T-helper 2 cell treated with Interferon-gamma antibody and Interleukin-4, amounts not matched to agents 5 μg/mL and 100 μg/mL, for 36 hours (primary cell): ENCODE measurements around the gene DVL2.

Experiments
- DNase-seq: peaks from one replicate; pipeline ENCODE4 v3.0.0; 2021; ENCODE audit warnings: low spot score
- H3K27ac Mint-ChIP-seq: one replicate; pipeline ENCODE4 v1.8.0; 2021; ENCODE audit warnings: mild to moderate bottlenecking, mixed read lengths
- H3K27me3 Mint-ChIP-seq: one replicate; pipeline ENCODE4 v1.8.0; 2021; ENCODE audit warnings: low read depth, mixed read lengths
- H3K36me3 Mint-ChIP-seq: one replicate; pipeline ENCODE4 v1.8.0; 2021; ENCODE audit warnings: low read depth, mixed read lengths
- H3K4me1 Mint-ChIP-seq: one replicate; pipeline ENCODE4 v1.8.0; 2021; ENCODE audit warnings: low read depth, mixed read lengths
- H3K4me3 Mint-ChIP-seq: one replicate; pipeline ENCODE4 v1.8.0; 2022; ENCODE audit warnings: mild to moderate bottlenecking, moderate library complexity, mixed read lengths
- H3K9me3 Mint-ChIP-seq: one replicate; pipeline ENCODE4 v1.8.0; 2021; ENCODE audit warnings: mixed read lengths

The DVL2 gene

DNA sequence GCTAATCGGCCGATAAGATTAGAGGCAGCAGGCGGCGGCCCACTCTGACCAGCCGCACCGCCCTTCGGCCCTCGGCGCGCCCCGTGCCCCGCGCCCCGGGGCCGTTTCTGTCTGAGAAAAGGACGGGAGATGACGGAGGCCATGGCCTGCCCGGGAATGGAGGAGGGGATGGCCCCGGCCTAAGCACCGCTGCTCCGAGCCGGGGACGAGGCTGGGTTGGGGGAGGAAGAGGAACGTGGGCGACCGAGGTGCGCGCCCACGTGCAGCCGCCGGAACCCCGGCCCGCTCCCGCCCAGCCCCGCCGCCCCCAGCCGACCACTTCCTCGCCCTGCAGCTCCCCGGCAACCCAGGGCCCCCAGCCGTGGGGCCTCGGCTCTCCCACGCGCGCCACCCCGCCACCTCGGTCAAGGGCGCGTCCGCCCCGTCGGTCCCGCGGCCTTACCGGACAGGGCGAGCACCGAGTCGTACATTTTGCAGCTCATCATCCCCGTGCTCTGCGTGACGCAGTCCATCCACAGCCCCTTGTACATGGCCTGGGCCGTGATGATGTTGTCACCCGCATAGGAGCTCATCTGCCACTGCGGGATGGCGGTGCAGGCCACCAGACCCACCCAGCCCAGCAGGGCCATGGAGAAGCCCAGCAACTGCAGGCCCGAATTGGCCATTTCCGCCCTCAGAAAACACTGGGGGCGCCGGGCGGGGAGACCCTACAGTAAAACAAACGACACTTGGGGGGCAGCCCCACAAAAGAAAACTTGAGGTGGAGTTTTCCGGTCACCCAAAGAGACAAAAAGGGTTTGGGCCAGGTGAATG is 27.3 kb upstream of the DVL2 start:
- peak overlapping the region; percentile 45 for H3K4me3 Mint-ChIP-seq
- H3K36me3 Mint-ChIP-seq = peaks cover 16% of the 10 kb centered on the region
- H3K9me3 Mint-ChIP-seq = no peaks in the 10 kb centered on the region
- H3K27ac Mint-ChIP-seq = no peak overlapping the region
- DNase-seq = no peak
- peaks cover 18% of the 10 kb centered on the region for H3K4me1 Mint-ChIP-seq
- peaks cover 27% of the 10 kb centered on the region for H3K27me3 Mint-ChIP-seq

DNA sequence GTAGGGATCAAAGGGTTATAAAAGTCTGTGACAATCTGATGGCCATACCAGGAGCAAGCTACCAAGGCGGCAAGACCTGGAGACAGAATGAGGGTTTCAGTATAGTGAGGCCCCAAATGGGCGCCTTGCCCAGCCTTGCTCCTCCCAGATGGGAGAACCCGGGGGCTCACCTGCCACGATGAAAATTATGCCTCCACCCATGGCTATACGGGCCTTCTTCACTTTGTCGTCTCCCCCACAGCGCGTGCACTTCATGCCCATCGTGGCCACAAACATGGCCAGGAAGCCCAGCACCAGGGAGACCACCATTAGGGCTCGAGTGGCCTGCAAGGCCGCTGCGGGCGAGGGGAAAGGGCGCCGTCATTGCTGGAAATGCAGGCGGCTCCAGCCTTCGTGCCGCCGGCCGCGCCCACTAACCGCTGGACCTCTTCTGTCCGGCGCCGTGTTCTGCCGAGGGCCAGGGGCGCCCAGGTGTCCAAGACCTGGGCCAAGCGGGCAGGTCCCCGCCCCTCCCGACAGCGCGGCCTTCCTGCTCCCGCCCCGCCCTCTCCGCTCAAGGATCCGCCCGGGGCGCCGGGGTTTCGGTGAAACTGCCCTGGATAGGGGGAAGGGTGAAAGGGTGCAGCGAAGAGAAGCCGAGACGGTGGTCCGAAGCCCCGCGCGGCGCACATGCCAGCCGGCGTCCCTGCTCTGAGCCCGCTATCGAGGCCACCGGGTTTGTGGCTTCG is 26.5 kb upstream of the DVL2 start:
- peaks cover 22% of the 10 kb centered on the region for H3K36me3 Mint-ChIP-seq
- H3K27me3 Mint-ChIP-seq = peaks cover 25% of the 10 kb centered on the region
- H3K4me3 Mint-ChIP-seq = peak overlapping the region; percentile 38
- peaks cover 18% of the 10 kb centered on the region for H3K4me1 Mint-ChIP-seq
- no peak for DNase-seq
- no peak overlapping the region for H3K27ac Mint-ChIP-seq
- no peaks in the 10 kb centered on the region for H3K9me3 Mint-ChIP-seq

GRCh38 chr17:7260151-7260550 is 25.8 kb upstream of the DVL2 start:
- Mint-ChIP-seq H3K27ac (no peak overlapping the region), H3K4me1 (peaks cover 18% of the 10 kb centered on the region), H3K27me3 (peaks cover 25% of the 10 kb centered on the region), H3K4me3 (no peak overlapping the region), H3K36me3 (peaks cover 22% of the 10 kb centered on the region), H3K9me3 (no peaks in the 10 kb centered on the region)
- no peak for DNase-seq

DNA sequence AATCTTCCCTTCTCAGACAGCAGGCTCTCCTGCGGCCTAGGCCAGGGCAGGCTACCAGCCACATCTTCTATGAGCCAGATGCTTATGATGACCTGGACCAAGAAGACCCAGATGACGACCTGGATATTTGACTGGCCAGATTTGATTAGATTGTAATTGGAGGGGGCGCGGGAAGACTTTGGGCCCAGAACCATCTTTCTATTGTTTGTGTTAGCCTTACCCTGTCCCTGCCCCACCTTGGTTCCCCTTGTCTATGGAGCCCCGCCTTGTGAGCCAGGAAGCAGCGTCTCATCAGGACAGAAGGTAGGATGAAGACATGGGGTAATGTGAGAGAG is 25.2 kb upstream of the DVL2 start:
- peaks cover 25% of the 10 kb centered on the region for H3K27me3 Mint-ChIP-seq
- peaks cover 20% of the 10 kb centered on the region for H3K4me1 Mint-ChIP-seq
- peaks cover 27% of the 10 kb centered on the region for H3K36me3 Mint-ChIP-seq
- DNase-seq = no peak
- H3K4me3 Mint-ChIP-seq = no peak overlapping the region
- no peaks in the 10 kb centered on the region for H3K9me3 Mint-ChIP-seq
- H3K27ac Mint-ChIP-seq = no peak overlapping the region

DNA sequence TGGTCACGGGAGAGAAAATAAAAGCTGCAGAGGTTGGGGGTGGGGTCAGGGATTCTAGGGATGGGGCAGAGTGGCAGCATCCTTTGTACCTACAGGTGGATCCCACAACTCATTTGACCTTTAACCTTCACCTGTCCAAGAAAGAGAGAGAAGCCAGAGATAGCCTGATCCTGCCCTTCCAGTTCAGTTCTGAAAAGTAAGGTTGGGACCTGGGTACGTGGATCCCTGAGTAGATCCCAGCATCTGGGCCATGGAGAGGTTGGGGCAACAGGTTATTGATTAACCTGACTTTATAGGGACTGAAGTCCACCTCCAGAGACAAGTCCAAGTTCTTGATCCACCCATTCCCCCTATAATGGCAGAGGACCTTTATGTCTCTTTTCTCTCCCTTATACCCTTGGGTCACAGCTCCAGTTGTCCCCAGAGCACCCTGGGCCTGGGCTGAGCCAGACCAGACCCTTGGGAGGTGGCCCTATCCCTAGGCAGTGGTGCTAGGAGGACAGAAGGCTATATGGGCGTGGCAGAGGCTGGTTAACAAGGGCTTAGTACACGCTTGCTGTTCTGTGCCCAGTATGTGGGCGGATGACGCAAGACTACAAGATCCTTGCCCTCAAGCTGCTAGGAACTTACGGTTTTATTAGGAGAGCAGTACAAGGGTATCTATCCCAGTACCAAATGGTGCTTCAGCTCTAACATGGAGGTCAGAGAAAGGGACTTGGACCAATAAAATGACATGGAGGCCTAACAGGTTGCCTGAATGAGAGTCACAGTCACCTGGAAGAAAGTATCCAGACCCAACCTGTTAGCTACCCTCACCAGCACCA is 24.6 kb upstream of the DVL2 start:
- Mint-ChIP-seq H3K4me3 (no peak overlapping the region), H3K27ac (peak overlapping the region; percentile 15), H3K27me3 (peaks cover 20% of the 10 kb centered on the region), H3K9me3 (no peaks in the 10 kb centered on the region), H3K36me3 (peaks cover 29% of the 10 kb centered on the region), H3K4me1 (peaks cover 20% of the 10 kb centered on the region)
- no peak for DNase-seq

GRCh38 chr17:7256766-7257456 is 22.6 kb upstream of the DVL2 start:
- no peak overlapping the region for H3K27ac Mint-ChIP-seq
- no peak for DNase-seq
- peaks cover 14% of the 10 kb centered on the region for H3K4me1 Mint-ChIP-seq
- peaks cover 3% of the 10 kb centered on the region for H3K27me3 Mint-ChIP-seq
- no peaks in the 10 kb centered on the region for H3K9me3 Mint-ChIP-seq
- no peak overlapping the region for H3K4me3 Mint-ChIP-seq
- H3K36me3 Mint-ChIP-seq = peaks cover 40% of the 10 kb centered on the region

- no peak for DNase-seq
- Mint-ChIP-seq H3K4me1 (peaks cover 20% of the 10 kb centered on the region), H3K36me3 (peaks cover 45% of the 10 kb centered on the region), H3K27ac (no peak overlapping the region), H3K4me3 (peak overlapping the region; percentile 41), H3K9me3 (no peaks in the 10 kb centered on the region), H3K27me3 (no peaks in the 10 kb centered on the region)
Measured at GRCh38 chr17:7254511-7254910, 20.2 kb upstream of the DVL2 start.

DNA sequence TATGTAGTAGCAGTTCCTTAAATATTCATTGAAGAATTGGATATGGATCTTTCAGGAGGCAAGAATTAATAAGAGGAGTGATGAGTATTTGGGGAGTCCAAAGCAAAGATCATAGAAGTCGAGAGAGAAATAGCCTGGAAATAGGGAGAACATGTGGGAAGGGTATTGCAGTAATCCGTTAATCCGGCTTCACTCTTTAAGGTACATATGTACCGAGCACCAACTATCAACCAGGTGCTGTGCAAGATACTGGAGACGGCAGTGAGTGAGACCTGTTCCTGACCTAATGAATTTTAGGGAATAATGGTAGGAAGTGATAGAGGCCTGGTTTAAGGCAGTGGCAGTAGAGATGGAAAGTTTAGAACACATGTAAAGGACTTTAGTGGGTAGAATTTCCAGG is 18.8 kb upstream of the DVL2 start:
- Mint-ChIP-seq H3K36me3 (peaks cover 40% of the 10 kb centered on the region), H3K4me3 (peak overlapping the region; percentile 99), H3K9me3 (no peaks in the 10 kb centered on the region), H3K27me3 (no peaks in the 10 kb centered on the region), H3K27ac (peak overlapping the region; percentile 100), H3K4me1 (peaks cover 28% of the 10 kb centered on the region)
- no peak for DNase-seq

- Mint-ChIP-seq H3K36me3 (peaks cover 40% of the 10 kb centered on the region), H3K27ac (peak within 1 kb of the TSS; percentile 100), H3K9me3 (no peaks in the 10 kb centered on the region), H3K4me1 (peaks cover 30% of the 10 kb centered on the region), H3K4me3 (peak within 1 kb of the TSS; percentile 99), H3K27me3 (no peaks in the 10 kb centered on the region)
- peak; percentile 91 for DNase-seq
Measured at GRCh38 chr17:7252176-7253043, 18.1 kb upstream of the DVL2 start, which contains the start of gene ELP5. TSS of gene ELP5 (plus strand) at chr17:7252215. CDS start at chr17:7252551, 336 bp downstream.

GRCh38 chr17:7251661-7252175 is 17.4 kb upstream of the DVL2 start, which contains the start of gene CTDNEP1:
TSS of gene CTDNEP1 (minus strand) at chr17:7251734. CDS start at chr17:7251296, 438 bp downstream.
- peak; percentile 99 for DNase-seq
- Mint-ChIP-seq H3K4me1 (peaks cover 30% of the 10 kb centered on the region), H3K9me3 (no peaks in the 10 kb centered on the region), H3K4me3 (peak within 1 kb of the TSS; percentile 99), H3K36me3 (peaks cover 39% of the 10 kb centered on the region), H3K27ac (peak within 1 kb of the TSS; percentile 100), H3K27me3 (no peaks in the 10 kb centered on the region)

- Mint-ChIP-seq H3K4me1 (peaks cover 30% of the 10 kb centered on the region), H3K36me3 (peaks cover 40% of the 10 kb centered on the region)
- DNase-seq = no peak
Measured at GRCh38 chr17:7250695-7251627, 16.6 kb upstream of the DVL2 start.

DNA sequence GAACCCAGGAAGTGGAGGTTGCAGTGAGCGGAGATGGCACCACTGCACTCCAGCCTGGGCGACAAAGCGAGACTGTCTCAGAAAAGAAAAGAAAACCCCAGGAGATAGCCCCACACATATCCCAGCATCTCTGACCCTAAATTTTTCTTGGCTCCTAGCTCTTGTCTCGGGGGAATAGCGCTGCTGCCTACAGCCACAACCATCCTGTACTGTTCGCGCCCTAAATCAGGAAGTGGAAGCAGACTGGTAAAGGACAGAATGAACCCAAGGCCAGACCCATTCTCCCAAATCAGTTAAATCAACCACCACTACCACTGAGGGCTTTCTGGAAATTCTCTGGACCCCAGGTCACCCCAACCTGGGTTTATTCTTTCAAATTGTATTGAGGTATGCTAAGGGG is 15.5 kb upstream of the DVL2 start:
- no peak for DNase-seq
- no peaks in the 10 kb centered on the region for H3K27me3 Mint-ChIP-seq
- H3K36me3 Mint-ChIP-seq = peaks cover 41% of the 10 kb centered on the region
- H3K27ac Mint-ChIP-seq = peak overlapping the region; percentile 92
- peaks cover 30% of the 10 kb centered on the region for H3K4me1 Mint-ChIP-seq
- H3K9me3 Mint-ChIP-seq = no peaks in the 10 kb centered on the region
- H3K4me3 Mint-ChIP-seq = peak overlapping the region; percentile 96

More at GRCh38 chr17:7250695-7251627, 16.6 kb upstream of the DVL2 start:
- H3K4me3 Mint-ChIP-seq = peak overlapping the region; percentile 99
- H3K27me3 Mint-ChIP-seq = no peaks in the 10 kb centered on the region
- peak overlapping the region; percentile 100 for H3K27ac Mint-ChIP-seq
- no peaks in the 10 kb centered on the region for H3K9me3 Mint-ChIP-seq
